HCT116 (cell line): ENCODE measurements around the gene C5orf63. TPM values are rescaled to one million over a fixed set of nuclear protein-coding genes. Genes with fewer than 3 reads are reported as not detected.

ENCODE experiments used
- ATAC-seq: fragments of 200-7000 bp; cut with Tn5 transposase; 2 replicates; pipeline ENCODE4 v1.9.1; 2020; ENCODE audit warnings: mild to moderate bottlenecking, moderate library complexity
- BruUV-seq: library from RNA; stranded (reverse); fragments of 400-500 nt; replicated peaks from 2 replicates; lab custom pipeline; 2021; lab: Mats Ljungman, UMichigan
- CTCF ChIA-PET: fragments of 300-600 bp; sonication (Branson Sonifier 250); formaldehyde crosslinking; loops from one replicate; lab custom pipeline; 2021; ENCODE audit warnings: antibody characterized with exemption; lab: Charles Lee
- POLR2A ChIA-PET: fragments of 300-600, 350-600 bp; sonication (Branson Sonifier 250); formaldehyde crosslinking; loops from one replicate; lab custom pipeline; 2021; ENCODE audit warnings: antibody characterized with exemption; lab: Charles Lee
- RAD21 ChIA-PET, 2 experiments: fragments of 300-600 bp; sonication (Branson Sonifier 250); formaldehyde crosslinking; loops; one replicate each; lab custom pipeline; 2023; ENCODE audit warnings: low total read pairs in 2 of 2; ENCODE audit not compliant: uncharacterized antibody in 2 of 2, unreplicated experiment in 2 of 2, low non-redundant PET in 1 of 2; lab: Charles Lee
- DNase-seq: peaks from one replicate; pipeline ENCODE4 v3.0.0-alpha.2; 2010; ENCODE audit warnings: low read depth, low spot score
- H2AFZ ChIP-seq: fragments of 200-600 bp; shearing (Covaris generic), sonication (generic); 2 replicates; pipeline ENCODE4 v1.6.1; 2017; ENCODE audit warnings: low read depth, mixed run types, mixed read lengths, antibody characterized with exemption, low read length; ENCODE audit not compliant: poor library complexity, severe bottlenecking
- H3K27ac ChIP-seq: 2 replicates; pipeline ENCODE4 v1.5.1; 2012; ENCODE audit warnings: low read depth, low read length
- H3K27me3 ChIP-seq: fragments of 200-600 bp; sonication (generic); 2 replicates; pipeline ENCODE4 v1.6.1; 2016; ENCODE audit warnings: mixed run types, low read length, mixed read lengths; ENCODE audit not compliant: insufficient read depth
- H3K36me3 ChIP-seq, 2 experiments: fragments of 200-500 bp in 1 of 2; fragments of 200-600 bp in 1 of 2; sonication (Bioruptor generic) in 1 of 2; sonication (generic) in 1 of 2; 2 replicates each; pipeline versions ENCODE4 v1.5.1 to v1.6.1; 2014 to 2016; ENCODE audit warnings: low read length in 2 of 2, inconsistent platforms in 1 of 2, mixed read lengths in 1 of 2, mixed run types in 1 of 2; ENCODE audit not compliant: insufficient read depth in 2 of 2, control insufficient read depth in 1 of 2
- H3K4me1 ChIP-seq, 2 experiments: fragments of 200-600 bp in 1 of 2; sonication (generic) in 1 of 2; 2 replicates each; pipeline versions ENCODE4 v1.5.1 to v1.6.1; 2012 to 2017; ENCODE audit warnings: low read length in 2 of 2, inconsistent platforms in 1 of 2, mild to moderate bottlenecking in 1 of 2, mixed read lengths in 1 of 2, mixed run types in 1 of 2, moderate library complexity in 1 of 2; ENCODE audit not compliant: insufficient read depth in 2 of 2, control insufficient read depth in 1 of 2
- H3K4me2 ChIP-seq: fragments of 200-600 bp; sonication (generic); 2 replicates; pipeline ENCODE4 v1.6.1; 2017; ENCODE audit warnings: mixed run types, low read length, mixed read lengths
- H3K4me3 ChIP-seq, 2 experiments: fragments of 200-600 bp in 1 of 2; sonication (generic) in 1 of 2; replicated peaks in 1 of 2; 2 replicates each; pipeline ENCODE4 v1.5.1; 2011 to 2016; ENCODE audit warnings: low read length in 2 of 2, control low read depth in 1 of 2, low read depth in 1 of 2, mild to moderate bottlenecking in 1 of 2, mixed read lengths in 1 of 2, mixed run types in 1 of 2
- H3K79me2 ChIP-seq: fragments of 200-600 bp; sonication (generic); 2 replicates; pipeline ENCODE4 v1.6.1; 2017; ENCODE audit warnings: mild to moderate bottlenecking, mixed run types, low read length, moderate library complexity, mixed read lengths; ENCODE audit not compliant: insufficient read depth
- H3K9ac ChIP-seq: fragments of 200-600 bp; sonication (generic); 2 replicates; pipeline ENCODE4 v1.6.1; 2016; ENCODE audit warnings: low read length, mixed read lengths
- H3K9me2 ChIP-seq: fragments of 200-600 bp; sonication (generic), shearing (Covaris generic); 2 replicates; pipeline ENCODE4 v1.6.1; 2017; ENCODE audit warnings: mixed run types, mild to moderate bottlenecking, moderate library complexity; ENCODE audit not compliant: insufficient read depth
- H3K9me3 ChIP-seq, 2 experiments: fragments of 200-500 bp in 1 of 2; fragments of 200-600 bp in 1 of 2; sonication (Bioruptor generic) in 1 of 2; sonication (generic) in 1 of 2; 2 replicates each; pipeline ENCODE4 v1.6.1; 2014 to 2017; ENCODE audit warnings: low read length in 2 of 2, mixed read lengths in 2 of 2, inconsistent platforms in 1 of 2, low read depth in 1 of 2, mild to moderate bottlenecking in 1 of 2, mixed run types in 1 of 2, moderate library complexity in 1 of 2; ENCODE audit not compliant: control insufficient read depth in 1 of 2, insufficient read depth in 1 of 2
- H4K20me1 ChIP-seq: fragments of 200-600 bp; sonication (generic), shearing (Covaris generic); 2 replicates; pipeline ENCODE4 v1.6.1; 2017; ENCODE audit warnings: mixed run types, mild to moderate bottlenecking, moderate library complexity; ENCODE audit not compliant: insufficient read depth
- CEBPB ChIP-seq: IDR thresholded peaks from 2 replicates; pipeline ENCODE4 v1.6.1; 2012; ENCODE audit warnings: low read depth
- FOSL1 ChIP-seq: IDR thresholded peaks from 2 replicates; pipeline ENCODE4 v1.6.1; 2012; ENCODE audit warnings: low read depth
- JUND ChIP-seq: IDR thresholded peaks from 2 replicates; pipeline ENCODE4 v1.6.1; 2012
- POLR2A ChIP-seq: IDR thresholded peaks from 2 replicates; pipeline ENCODE4 v1.7.0; 2011; ENCODE audit warnings: borderline replicate concordance; ENCODE audit not compliant: insufficient read depth, insufficient read length; ENCODE audit errors: extremely low read depth
- POLR2AphosphoS5 ChIP-seq: IDR thresholded peaks from 2 replicates; pipeline ENCODE4 v1.6.1; 2011; ENCODE audit warnings: mild to moderate bottlenecking, low read depth, low read length, moderate library complexity
- RAD21 ChIP-seq: IDR thresholded peaks from 2 replicates; pipeline ENCODE4 v1.6.1; 2012; ENCODE audit warnings: low read depth, mild to moderate bottlenecking
- SRF ChIP-seq: IDR thresholded peaks from 2 replicates; pipeline ENCODE4 v1.6.1; 2012; ENCODE audit warnings: low read depth
- intact Hi-C: fragments of 100-400 bp; cut with micrococcal nuclease; formaldehyde crosslinking; loops from 2 replicates; pipeline ENCODE4 v1.10.0; 2022
- total RNA-seq: library from RNA; stranded (reverse); gene quantifications from one replicate; pipeline ENCODE4 v1.2.1, GENCODE V29; 2021; ENCODE audit not compliant: unreplicated experiment
- TF ChIP-seq, protein P1 (sequence below): IDR thresholded peaks from 2 replicates; pipeline ENCODE4 v1.6.1; 2011; ENCODE audit warnings: mild to moderate bottlenecking, low read length, moderate library complexity; ENCODE audit not compliant: insufficient replicate concordance; ENCODE audit errors: extremely low read depth
- TF ChIP-seq, protein P2 (sequence below): IDR thresholded peaks from 2 replicates; pipeline ENCODE4 v1.6.1; 2012

Gene C5orf63
- total RNA-seq, 1 experiment from 2014 or later: 4.4 TPM

DNA sequence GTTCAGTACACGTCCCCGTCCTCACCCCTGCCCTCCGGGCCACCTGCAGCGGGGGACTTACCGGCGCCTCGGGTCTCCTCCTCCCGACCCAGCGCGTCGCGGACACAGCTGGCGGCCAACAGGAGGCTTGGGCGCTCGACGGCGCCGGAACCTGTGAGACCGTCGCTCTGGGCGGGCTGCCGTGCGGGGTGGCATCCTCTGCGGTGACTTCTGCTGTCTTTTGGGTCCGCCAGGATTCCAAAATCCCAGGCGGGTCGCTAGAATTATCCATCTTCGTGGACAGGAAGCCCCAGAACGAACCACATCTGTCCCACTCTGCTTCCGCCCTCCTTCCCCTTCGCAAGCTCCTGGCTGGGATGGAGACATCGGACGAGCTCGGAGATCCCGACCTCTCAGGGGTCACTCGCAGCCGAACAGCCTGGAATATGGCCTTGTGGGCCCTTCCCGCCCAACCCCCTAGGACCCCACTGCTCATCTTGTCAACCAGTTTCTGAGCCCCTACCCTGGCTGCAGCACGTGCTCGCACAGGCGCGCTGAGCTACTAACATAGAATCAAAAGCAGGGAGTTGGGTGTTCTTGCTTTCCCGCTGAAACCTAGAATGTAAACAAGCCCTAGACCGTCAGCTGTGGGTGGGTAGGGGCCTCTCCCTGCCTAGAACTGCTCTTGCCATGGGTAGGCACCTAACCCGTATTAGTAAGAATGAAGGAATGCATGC is 42.0 kb downstream of the C5orf63 start:
- ChIA-PET CTCF (interaction anchor here (1.2 kb wide), 1 partner anchor 10 kb away, joined by 4 read pairs; no protein-coding TSS in a partner anchor), RAD21 (no interaction called here), POLR2A (interaction anchor here (0.5 kb wide), 1 partner anchor 486 kb away, joined by 3 read pairs; no protein-coding TSS in a partner anchor)
- peak overlapping the region; percentile 13; the same call in 1 of the 2 replicates for H3K27ac ChIP-seq
- peak overlapping the region; percentile 93 for H3K4me2 ChIP-seq
- TF ChIP-seq JUND: no peak
- no peak for TF ChIP-seq POLR2AphosphoS5
- TF ChIP-seq SRF: no peak
- TF ChIP-seq, protein P1, sequence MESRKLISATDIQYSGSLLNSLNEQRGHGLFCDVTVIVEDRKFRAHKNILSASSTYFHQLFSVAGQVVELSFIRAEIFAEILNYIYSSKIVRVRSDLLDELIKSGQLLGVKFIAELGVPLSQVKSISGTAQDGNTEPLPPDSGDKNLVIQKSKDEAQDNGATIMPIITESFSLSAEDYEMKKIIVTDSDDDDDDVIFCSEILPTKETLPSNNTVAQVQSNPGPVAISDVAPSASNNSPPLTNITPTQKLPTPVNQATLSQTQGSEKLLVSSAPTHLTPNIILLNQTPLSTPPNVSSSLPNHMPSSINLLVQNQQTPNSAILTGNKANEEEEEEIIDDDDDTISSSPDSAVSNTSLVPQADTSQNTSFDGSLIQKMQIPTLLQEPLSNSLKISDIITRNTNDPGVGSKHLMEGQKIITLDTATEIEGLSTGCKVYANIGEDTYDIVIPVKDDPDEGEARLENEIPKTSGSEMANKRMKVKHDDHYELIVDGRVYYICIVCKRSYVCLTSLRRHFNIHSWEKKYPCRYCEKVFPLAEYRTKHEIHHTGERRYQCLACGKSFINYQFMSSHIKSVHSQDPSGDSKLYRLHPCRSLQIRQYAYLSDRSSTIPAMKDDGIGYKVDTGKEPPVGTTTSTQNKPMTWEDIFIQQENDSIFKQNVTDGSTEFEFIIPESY: no peak
- TF ChIP-seq RAD21: no peak
- no peak for TF ChIP-seq FOSL1
- TF ChIP-seq CEBPB: no peak
- TF ChIP-seq POLR2A: no peak
- TF ChIP-seq, protein P2, sequence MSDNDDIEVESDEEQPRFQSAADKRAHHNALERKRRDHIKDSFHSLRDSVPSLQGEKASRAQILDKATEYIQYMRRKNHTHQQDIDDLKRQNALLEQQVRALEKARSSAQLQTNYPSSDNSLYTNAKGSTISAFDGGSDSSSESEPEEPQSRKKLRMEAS: no peak
- no peaks in the 10 kb centered on the region for H3K27me3 ChIP-seq
- peak overlapping the region; percentile 62 to 81 for H3K4me3 ChIP-seq
- intact Hi-C loops: loop anchor here (10.0 kb wide), 1 partner anchor 283 kb away; no protein-coding TSS in a partner anchor
- H3K4me1 ChIP-seq: peaks cover 0 to 6% of the 10 kb centered on the region in 2 experiments; a peak in 1 of 4 replicates
- no peaks in the 10 kb centered on the region for H3K9me3 ChIP-seq
- H3K79me2 ChIP-seq: no peaks in the 10 kb centered on the region
- BruUV-seq: no TSS peak
- ATAC-seq (no peak), DNase-seq (no peak)
- peak overlapping the region; percentile 62; the same call in 1 of the 2 replicates for H3K9ac ChIP-seq
- H4K20me1 ChIP-seq: no peaks in the 10 kb centered on the region
- peak overlapping the region; percentile 17 for H2AFZ ChIP-seq
- H3K36me3 ChIP-seq: no peaks in the 10 kb centered on the region
- no peaks in the 10 kb centered on the region for H3K9me2 ChIP-seq
